Coronary artery (tissue), 2 donors: ENCODE measurements around the gene GPR85.
"Not testable (repeated sequence)": the region's sequence is repeated elsewhere in the genome, so short reads cannot be mapped to it uniquely, and the experiment has no call there.

Experiments
- DNase-seq: peaks from one replicate; pipeline ENCODE4 v3.0.0-alpha.2; 2017; ENCODE audit warnings: low spot score
- H3K27ac ChIP-seq, 2 donors: fragments of 200-600 bp; sonication (generic); one replicate each; pipeline ENCODE4 v1.5.1; 2016 to 2019
- H3K4me3 ChIP-seq: fragments of 200-600 bp; sonication (generic); 2 replicates; pipeline ENCODE4 v1.5.1; 2016; ENCODE audit warnings: mild to moderate bottlenecking, moderate library complexity
- CTCF ChIP-seq: fragments of 200-600 bp; sonication (generic); IDR thresholded peaks from one replicate; pipeline ENCODE4 v1.5.1; 2019; ENCODE audit warnings: antibody characterized with exemption

Gene GPR85

GRCh38 chr7:113119429-113119828 lies 32.8 kb upstream of the GPR85 start:
- Histone ChIP-seq H3K27ac (no peak overlapping the region), H3K4me3 (no peak overlapping the region)
- no peak for TF ChIP-seq CTCF
- DNase-seq, result no peak

DNA sequence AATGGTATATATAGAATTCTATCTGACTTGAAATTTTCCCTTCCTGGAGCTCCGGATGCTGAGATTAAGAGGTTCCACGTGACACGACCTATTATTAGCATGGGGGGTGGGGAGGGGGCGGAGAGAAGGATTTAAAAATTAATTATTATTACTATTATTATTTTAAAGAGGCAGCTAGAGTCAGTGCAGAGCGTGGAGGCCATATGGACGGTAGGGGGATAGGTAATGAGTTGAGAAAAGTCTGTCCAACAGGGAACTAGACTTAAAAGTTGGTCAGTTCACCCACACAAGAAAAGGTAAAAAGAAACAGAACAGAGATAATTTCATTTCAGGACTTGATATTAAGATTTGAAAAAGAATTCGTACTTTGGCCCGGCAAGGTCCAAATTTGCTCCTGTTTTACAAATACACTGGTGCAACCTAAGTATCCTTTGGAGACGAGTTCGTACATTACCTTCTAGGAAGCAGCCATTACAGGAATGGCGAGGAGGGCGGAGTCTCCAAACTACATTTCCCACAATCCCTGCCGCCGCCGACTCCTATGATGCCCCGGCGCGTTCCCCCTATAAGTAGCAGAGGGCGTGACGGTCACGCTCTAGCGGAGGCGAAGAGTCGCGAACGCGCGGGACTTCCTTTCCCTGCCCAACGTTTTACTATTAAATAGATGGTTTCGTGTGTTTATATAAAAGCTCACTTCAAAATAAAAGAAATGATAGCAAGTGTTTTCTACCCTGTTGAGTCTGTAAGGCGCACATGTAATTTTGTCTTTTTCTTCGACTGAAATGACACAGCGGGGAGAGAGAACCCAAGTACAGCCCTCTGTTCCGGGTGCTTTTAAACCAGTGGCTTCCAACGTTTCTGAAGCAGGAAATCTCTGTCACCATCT lies 31.7 kb upstream of the GPR85 start, which contains the start of gene SMIM30:
Gene SMIM30 (minus strand): TSS at position 481 of the 886 bp plus-strand sequence. CDS start 976 bp downstream, outside the sequence.
- no peak for TF ChIP-seq CTCF
- H3K27ac ChIP-seq, result peak within 1 kb of the TSS; percentile 41 to 53
- peak within 1 kb of the TSS; percentile 62 for H3K4me3 ChIP-seq
- DNase-seq, result peak; percentile 91

DNA sequence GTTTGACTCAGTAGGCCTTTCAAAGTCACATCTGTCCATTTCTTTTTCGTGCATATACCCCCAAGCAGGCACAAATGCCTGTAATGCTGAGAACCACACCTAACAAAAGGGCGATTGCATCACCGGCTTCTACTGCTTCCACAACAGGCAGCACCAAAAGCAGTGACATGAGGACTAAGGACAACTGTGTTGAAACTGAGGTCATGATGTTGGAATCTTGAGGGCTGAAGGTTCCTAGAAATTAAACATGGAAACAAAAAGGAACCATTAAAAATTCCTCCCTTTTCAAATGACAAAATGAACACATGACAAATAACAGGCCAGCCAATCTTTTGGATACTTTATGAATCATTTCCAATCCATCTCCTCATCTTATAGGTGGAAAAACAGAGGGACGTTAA lies 30.7 kb upstream of the GPR85 start:
- not testable (repeated sequence) for DNase-seq, H3K27ac ChIP-seq
- peak overlapping the region; percentile 62 for H3K4me3 ChIP-seq

GRCh38 chr7:113113912-113114311 lies 27.3 kb upstream of the GPR85 start:
- Histone ChIP-seq H3K27ac (no peak overlapping the region), H3K4me3 (no peak overlapping the region)
- TF ChIP-seq CTCF, result no peak
- DNase-seq, result no peak

GRCh38 chr7:113109718-113110117 lies 23.1 kb upstream of the GPR85 start:
- no peak overlapping the region for H3K4me3 ChIP-seq
- DNase-seq, result no peak
- no peak overlapping the region for H3K27ac ChIP-seq
- TF ChIP-seq CTCF, result no peak

GRCh38 chr7:113100121-113100603 lies 13.5 kb upstream of the GPR85 start:
- no peak overlapping the region for H3K4me3 ChIP-seq
- no peak for TF ChIP-seq CTCF
- DNase-seq, result no peak
- H3K27ac ChIP-seq, result no peak overlapping the region

DNA sequence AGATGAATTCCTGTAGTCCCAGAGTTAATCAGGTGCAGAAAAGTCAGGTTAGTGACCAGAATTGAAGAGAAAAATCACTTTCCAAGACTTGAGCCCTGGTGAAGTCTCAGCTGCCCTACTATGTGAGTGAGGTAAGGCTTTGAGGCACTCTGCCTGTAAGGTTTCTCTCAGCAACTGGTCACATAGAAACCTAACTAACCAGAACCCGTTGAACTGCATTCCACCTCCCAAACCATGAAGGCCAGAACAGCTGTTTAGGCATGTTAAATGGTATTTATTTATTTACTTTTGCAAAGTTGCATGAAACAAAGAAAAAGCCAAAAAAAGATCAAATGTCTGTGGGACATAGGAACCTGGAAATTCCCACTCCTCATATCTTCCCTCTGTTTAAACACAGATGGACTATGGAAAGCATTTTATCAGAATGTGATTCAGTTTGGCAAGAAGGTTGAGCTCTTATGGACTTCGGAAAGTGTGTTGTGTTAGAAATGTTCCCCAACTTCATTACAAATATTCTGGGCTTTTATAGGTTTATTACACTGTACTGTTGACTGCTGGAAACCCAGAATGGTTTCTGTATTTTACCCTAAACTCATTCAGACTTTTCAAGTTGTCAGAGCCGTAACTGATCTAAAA lies 12.8 kb upstream of the GPR85 start:
- Histone ChIP-seq H3K4me3 (no peak overlapping the region), H3K27ac (no peak overlapping the region)
- TF ChIP-seq CTCF, result no peak
- no peak for DNase-seq
